NT2/D1 (cell line): ENCODE results near the gene RAPGEF6.

Experiments
- DNase-seq: peaks from one replicate; pipeline ENCODE4 v3.0.0-alpha.2; 2011; ENCODE audit warnings: low read depth, low spot score
- H3K27me3 ChIP-seq: 2 replicates; pipeline ENCODE4 v1.6.0; 2011; ENCODE audit warnings: mild to moderate bottlenecking; ENCODE audit not compliant: insufficient read length, insufficient read depth
- H3K36me3 ChIP-seq: 2 replicates; pipeline ENCODE4 v1.6.1; 2011; ENCODE audit warnings: mild to moderate bottlenecking, low read length, mixed read lengths; ENCODE audit not compliant: insufficient read depth, insufficient read length
- H3K4me1 ChIP-seq: 2 replicates; pipeline ENCODE4 v1.5.1; 2011; ENCODE audit not compliant: insufficient read depth, insufficient read length
- H3K4me3 ChIP-seq: 2 replicates; pipeline ENCODE4 v1.5.1; 2011; ENCODE audit warnings: low read depth; ENCODE audit not compliant: insufficient read length
- H3K9ac ChIP-seq: 2 replicates; pipeline ENCODE4 v1.6.0; 2011; ENCODE audit warnings: low read depth; ENCODE audit not compliant: insufficient read length
- H3K9me3 ChIP-seq: 2 replicates; pipeline ENCODE4 v1.5.1; 2011; ENCODE audit warnings: mild to moderate bottlenecking, low read length; ENCODE audit not compliant: insufficient read depth
- SUZ12 ChIP-seq: IDR thresholded peaks from 2 replicates; pipeline ENCODE4 v1.6.1; 2011; ENCODE audit not compliant: insufficient read length, insufficient read depth; ENCODE audit errors: extremely low read depth
- YY1 ChIP-seq: IDR thresholded peaks from 2 replicates; pipeline ENCODE4 v1.6.1; 2011; ENCODE audit not compliant: insufficient read length, insufficient read depth
- ZNF274 ChIP-seq: IDR thresholded peaks from 2 replicates; pipeline ENCODE4 v1.6.1; 2011; ENCODE audit warnings: mild to moderate bottlenecking, low read depth, low read length

Gene RAPGEF6

DNA sequence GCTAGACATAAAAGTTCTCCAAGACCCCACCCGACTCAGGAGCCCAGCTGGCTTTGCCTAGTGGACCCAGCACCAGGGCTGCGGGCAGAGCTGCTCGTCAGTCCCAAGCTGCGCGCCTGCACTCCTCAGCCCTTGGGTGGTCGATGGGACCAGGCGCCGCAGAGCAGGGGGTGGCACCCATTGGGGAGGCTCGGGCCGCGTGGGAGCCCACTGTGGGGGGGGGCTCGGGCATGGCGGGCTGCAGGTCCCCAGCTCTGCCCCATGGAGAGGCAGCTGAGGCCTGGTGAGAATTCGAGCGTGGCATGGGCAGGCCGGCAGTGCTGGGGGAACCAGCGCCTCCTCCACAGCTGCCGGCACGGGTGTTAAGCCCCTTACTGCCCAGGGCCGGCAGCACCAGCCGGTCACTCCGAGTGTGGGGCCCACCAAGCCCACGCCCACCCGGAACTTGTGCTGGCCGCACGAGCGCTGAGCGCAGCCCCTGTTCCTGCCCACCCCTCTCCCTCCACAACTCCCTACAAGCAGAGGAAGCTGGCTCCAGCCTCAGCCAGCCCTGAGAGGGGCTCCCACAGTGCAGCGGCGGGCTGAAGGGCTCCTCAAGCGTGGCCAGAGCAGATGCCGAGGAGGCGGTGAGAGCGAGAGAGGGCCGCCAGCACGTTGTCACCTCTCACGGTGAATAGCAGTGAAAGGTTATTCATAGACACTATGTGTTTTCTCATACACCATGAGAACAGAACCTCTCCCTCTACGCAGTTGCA lies 54.9 kb downstream of the RAPGEF6 start:
- H3K9me3 ChIP-seq: peaks cover 26% of the 10 kb centered on the region
- H3K4me3 ChIP-seq: no peak overlapping the region
- TF ChIP-seq ZNF274: no peak
- no peak for TF ChIP-seq SUZ12
- no peak for TF ChIP-seq YY1
- no peak for DNase-seq
- no peaks in the 10 kb centered on the region for H3K27me3 ChIP-seq
- H3K4me1 ChIP-seq: no peaks in the 10 kb centered on the region
- H3K36me3 ChIP-seq: peaks cover 3% of the 10 kb centered on the region
- no peak overlapping the region for H3K9ac ChIP-seq

DNA sequence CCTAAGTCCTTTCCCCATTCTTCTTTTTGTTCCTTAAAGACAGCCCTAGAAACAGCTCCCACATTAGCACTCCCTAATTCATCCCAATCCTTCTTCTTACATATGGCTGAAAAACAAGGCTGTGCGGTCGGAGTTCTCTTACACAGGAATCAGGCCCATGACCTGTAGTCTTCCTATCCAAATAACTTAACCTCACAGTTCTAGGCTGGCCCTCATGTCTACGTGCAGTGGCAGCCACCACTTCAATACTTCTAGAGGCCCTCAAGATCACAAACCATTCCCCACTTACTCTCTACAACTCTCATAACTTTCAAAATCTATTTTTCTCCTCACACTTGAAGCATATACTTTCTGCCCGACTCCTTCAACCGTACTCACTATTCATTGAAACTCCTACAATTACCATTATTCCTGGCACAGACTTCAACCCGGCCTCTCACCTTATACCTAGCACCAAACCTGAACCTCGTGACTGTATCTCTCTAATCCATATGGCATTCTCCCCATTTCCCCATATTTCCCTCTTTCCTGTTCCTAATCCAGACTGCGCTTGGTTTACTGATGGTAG lies 59.3 kb downstream of the RAPGEF6 start:
- TF ChIP-seq YY1 (no peak), ZNF274 (no peak)
- peaks cover 3% of the 10 kb centered on the region for H3K36me3 ChIP-seq

DNA sequence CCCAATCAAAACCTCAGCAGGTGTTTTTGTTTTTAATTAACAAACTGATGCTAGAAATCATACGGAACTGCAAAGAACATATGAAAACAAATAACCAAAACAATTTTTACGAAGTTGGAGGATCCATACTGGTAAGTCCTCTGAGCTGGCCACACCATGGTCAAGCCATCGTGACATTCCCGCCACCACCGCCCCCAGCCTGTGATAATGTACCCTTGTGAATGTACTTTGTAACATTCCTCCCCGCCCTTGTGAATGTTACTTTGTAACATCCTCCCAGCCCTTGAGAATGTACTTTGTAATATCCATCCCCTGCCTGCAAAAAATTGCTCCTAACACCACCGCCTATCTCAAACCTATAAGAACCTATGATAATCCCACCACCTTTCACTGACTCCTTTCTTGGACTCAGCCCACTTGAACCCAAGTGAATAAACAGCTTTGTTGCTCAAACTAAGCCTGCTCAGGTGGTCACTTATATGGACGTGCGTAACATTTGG lies 63.3 kb downstream of the RAPGEF6 start:
- no peaks in the 10 kb centered on the region for H3K36me3 ChIP-seq
- no peak for DNase-seq
- H3K4me1 ChIP-seq: no peaks in the 10 kb centered on the region
- no peak overlapping the region for H3K4me3 ChIP-seq
- H3K9ac ChIP-seq: no peak overlapping the region
- no peaks in the 10 kb centered on the region for H3K9me3 ChIP-seq
- TF ChIP-seq ZNF274 (no peak), YY1 (no peak), SUZ12 (no peak)
- no peaks in the 10 kb centered on the region for H3K27me3 ChIP-seq

More for the DNA sequence above, 59.3 kb downstream of the RAPGEF6 start:
- Histone ChIP-seq H3K9ac (no peak overlapping the region), H3K27me3 (no peaks in the 10 kb centered on the region), H3K4me1 (no peaks in the 10 kb centered on the region), H3K4me3 (no peak overlapping the region), H3K9me3 (peaks cover 11% of the 10 kb centered on the region)
- DNase-seq: no peak

DNA sequence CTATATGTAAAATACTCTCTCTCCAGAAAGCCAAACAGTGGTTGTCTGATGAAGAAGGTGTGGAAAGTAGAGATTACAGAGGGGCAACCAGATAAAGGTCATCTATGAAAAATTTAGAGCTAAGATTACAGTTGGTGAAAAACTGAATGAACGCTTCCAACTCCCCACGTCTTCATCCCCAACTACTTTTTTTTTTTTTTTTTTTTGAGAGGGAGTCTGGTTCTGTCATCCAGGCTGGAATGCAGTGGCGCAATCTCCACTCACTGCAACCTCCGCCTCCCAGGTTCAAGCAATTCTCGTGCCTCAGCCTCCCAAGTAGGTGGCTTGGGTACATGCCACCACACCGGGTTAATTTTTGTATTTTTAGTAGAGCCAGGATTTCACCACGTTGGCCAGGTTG lies 64.3 kb downstream of the RAPGEF6 start:
- Histone ChIP-seq H3K9me3 (no peaks in the 10 kb centered on the region), H3K36me3 (no peaks in the 10 kb centered on the region), H3K4me3 (no peak overlapping the region), H3K4me1 (no peaks in the 10 kb centered on the region), H3K9ac (no peak overlapping the region), H3K27me3 (no peaks in the 10 kb centered on the region)
- DNase-seq: no peak
- no peak for TF ChIP-seq ZNF274
- TF ChIP-seq YY1: no peak
- no peak for TF ChIP-seq SUZ12

DNA sequence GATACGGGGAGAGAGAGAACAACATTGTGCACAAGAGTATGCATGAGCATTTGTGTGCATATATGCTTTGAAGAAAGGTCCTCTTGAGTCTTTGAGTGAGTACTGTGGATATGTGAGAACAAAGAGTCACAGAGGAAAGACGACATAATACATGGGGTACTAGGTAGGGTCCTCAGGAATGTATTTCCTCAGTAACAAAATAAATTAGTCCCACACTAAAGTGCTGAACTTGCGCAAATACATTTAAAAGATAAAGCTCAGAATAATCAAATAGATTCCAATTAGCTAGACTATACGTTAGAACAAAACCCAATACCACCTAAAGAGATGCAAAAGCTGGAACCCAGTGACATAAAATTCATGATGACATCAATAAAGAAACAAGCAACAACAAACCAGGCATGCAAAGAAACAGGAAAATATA lies 70.8 kb downstream of the RAPGEF6 start:
- no peaks in the 10 kb centered on the region for H3K27me3 ChIP-seq
- TF ChIP-seq SUZ12 (no peak), ZNF274 (no peak), YY1 (no peak)
- H3K9me3 ChIP-seq: no peaks in the 10 kb centered on the region
- no peaks in the 10 kb centered on the region for H3K4me1 ChIP-seq
- H3K36me3 ChIP-seq: peaks cover 3% of the 10 kb centered on the region
- H3K9ac ChIP-seq: no peak overlapping the region
- no peak overlapping the region for H3K4me3 ChIP-seq
- DNase-seq: no peak

DNA sequence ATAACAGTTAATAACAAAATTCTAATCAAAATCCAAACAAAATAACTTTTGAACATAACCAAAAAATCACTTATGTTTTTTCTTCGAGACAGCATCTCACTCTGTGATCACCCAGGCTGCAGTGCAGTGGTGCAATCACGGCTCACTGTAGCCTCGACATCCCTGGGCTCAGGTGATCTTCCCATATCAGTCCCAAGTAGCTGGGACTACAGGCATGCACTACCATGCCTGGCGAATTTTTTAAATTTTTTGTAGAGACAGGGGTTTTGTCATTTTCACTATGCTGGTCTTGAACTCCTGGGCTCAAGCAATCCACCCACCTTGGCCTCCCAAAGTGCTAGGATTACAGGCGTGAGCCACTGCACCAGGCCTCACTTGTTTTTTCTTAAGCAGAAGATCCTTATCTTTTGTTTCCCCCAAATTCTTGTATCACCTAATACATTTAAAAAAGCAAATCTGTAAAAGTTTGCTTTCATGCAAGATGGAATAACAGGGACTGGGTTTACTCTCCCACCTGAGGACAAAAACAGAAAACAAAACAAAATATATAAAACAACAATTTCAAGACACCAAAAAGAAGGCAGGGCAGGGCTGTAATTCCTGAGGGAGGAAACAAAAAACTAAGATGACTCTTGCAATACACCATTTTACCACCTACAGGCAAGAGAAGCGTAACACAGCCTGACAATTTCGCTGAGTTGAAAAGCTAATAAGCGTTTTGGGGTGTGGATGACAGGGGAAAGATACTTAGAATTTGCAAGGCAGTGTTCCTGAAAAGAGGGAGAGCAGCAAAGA lies 71.4 kb downstream of the RAPGEF6 start:
- no peaks in the 10 kb centered on the region for H3K27me3 ChIP-seq
- H3K9ac ChIP-seq: no peak overlapping the region
- no peaks in the 10 kb centered on the region for H3K9me3 ChIP-seq
- H3K4me3 ChIP-seq: no peak overlapping the region
- no peaks in the 10 kb centered on the region for H3K4me1 ChIP-seq
- DNase-seq: no peak
- TF ChIP-seq ZNF274 (no peak), SUZ12 (no peak), YY1 (no peak)
- peaks cover 3% of the 10 kb centered on the region for H3K36me3 ChIP-seq

DNA sequence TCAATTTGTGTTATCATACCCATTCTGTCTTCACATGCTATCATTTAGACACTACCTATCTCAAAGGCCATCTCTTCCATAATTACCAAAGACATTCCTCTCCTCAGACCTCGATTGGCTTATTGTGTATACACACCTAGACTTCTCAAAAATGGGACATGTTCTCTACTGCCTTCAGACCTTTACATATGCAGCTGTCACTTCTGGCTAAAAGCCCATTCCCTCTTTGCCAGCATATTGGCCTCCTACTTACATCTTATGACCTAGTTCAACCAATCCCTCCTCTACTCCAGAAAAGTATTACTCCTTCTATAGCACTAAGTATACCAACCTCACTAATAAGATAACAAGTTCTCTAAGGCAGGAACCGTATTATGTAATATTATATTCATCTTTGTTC lies 84.4 kb downstream of the RAPGEF6 start:
- DNase-seq: no peak
- no peak overlapping the region for H3K9ac ChIP-seq

More for the DNA sequence above, 84.4 kb downstream of the RAPGEF6 start:
- Histone ChIP-seq H3K27me3 (no peaks in the 10 kb centered on the region), H3K36me3 (peaks cover 6% of the 10 kb centered on the region), H3K4me3 (no peak overlapping the region), H3K4me1 (no peaks in the 10 kb centered on the region), H3K9me3 (no peaks in the 10 kb centered on the region)
- TF ChIP-seq YY1 (no peak), ZNF274 (no peak), SUZ12 (no peak)
